PC-9 (cell line): ENCODE data around the gene P2RX7.

Source experiments
- CTCF ChIP-seq: fragments of 200-600 bp; sonication (generic); conservative IDR thresholded peaks from 2 replicates; pipeline ENCODE4 v1.6.1; 2017; ENCODE audit warnings: mixed run types, antibody characterized with exemption, mild to moderate bottlenecking, moderate library complexity
- EZH2 ChIP-seq: fragments of 200-600 bp; sonication (generic); IDR thresholded peaks from 2 replicates; pipeline ENCODE4 v1.8.0; 2017; ENCODE audit warnings: antibody characterized with exemption, low read depth

- TF ChIP-seq CTCF (no peak), EZH2 (no peak)
These were observed 43.5 kb upstream of the P2RX7 start for GRCh38 chr12:121089031-121089812.
